ENCODE data around the gene SAP30BP. TPM values are rescaled to one million over a fixed set of nuclear protein-coding genes. Genes with fewer than 3 reads are reported as not detected.

Gene SAP30BP
- total RNA-seq, 2 donors from 2014 or later: 28.5 to 44.6 TPM

DNA sequence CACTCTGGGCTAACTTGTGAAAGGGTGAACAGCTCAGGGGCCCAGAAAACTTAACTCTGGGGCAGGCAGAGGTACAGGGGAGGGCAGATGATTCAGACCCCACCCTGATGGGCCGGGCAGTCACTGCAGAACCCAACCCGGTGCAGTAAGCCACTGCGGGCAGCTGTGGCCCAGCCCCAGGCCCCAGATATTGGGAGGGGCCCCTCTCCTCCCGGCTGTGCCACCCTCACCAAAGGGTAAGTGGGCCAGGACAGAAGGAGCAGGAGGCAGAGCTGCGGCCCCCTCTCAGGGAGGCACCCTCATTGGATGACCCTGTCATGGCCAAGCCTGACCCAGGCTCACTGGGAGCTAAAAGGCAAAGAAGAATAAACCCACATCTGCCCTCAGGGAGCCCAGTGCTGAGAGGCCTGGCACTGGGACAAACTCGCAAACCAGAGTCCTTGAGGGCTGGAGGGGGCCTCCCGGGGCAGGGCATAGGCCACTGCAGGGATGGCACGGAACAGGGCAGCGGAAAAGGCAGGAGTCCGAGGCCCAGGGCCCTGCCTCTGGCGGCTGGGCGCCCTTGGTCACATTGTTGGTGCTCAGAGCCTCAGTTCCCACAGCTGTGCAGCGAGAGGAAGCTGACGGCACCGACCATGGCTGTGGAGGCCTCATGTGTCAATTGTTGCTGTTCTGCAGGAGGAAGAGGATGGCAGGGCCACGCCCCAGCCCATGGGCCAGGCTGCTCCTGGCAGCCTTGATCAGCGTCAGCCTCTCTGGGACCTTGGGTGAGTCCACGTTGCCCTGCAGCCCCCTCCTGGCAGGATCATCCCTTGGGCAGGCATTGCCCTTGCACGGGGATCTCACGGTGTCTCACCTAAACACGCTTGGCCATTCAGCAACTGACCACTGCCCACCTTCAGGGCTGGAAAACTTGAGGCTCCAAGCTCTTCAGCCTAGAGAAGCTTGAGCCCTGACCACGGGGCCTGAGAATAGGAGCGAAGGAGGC, 57.2 kb downstream of the SAP30BP start:
- no peak overlapping the region for H3K4me3 ChIP-seq
- no peaks in the 10 kb centered on the region for H3K9me3 ChIP-seq
- H3K27me3 ChIP-seq: no peaks in the 10 kb centered on the region
- peaks cover 0 to 13% of the 10 kb centered on the region in 2 donors for H3K4me1 ChIP-seq
- H3K36me3 ChIP-seq: no peaks in the 10 kb centered on the region
- H3K27ac ChIP-seq: no peak overlapping the region
- TF ChIP-seq, protein P1, sequence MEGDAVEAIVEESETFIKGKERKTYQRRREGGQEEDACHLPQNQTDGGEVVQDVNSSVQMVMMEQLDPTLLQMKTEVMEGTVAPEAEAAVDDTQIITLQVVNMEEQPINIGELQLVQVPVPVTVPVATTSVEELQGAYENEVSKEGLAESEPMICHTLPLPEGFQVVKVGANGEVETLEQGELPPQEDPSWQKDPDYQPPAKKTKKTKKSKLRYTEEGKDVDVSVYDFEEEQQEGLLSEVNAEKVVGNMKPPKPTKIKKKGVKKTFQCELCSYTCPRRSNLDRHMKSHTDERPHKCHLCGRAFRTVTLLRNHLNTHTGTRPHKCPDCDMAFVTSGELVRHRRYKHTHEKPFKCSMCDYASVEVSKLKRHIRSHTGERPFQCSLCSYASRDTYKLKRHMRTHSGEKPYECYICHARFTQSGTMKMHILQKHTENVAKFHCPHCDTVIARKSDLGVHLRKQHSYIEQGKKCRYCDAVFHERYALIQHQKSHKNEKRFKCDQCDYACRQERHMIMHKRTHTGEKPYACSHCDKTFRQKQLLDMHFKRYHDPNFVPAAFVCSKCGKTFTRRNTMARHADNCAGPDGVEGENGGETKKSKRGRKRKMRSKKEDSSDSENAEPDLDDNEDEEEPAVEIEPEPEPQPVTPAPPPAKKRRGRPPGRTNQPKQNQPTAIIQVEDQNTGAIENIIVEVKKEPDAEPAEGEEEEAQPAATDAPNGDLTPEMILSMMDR (IDR thresholded peaks at IDR 0.05): no peak
- no peak for DNase-seq (ENCODE audit: low spot score)

DNA sequence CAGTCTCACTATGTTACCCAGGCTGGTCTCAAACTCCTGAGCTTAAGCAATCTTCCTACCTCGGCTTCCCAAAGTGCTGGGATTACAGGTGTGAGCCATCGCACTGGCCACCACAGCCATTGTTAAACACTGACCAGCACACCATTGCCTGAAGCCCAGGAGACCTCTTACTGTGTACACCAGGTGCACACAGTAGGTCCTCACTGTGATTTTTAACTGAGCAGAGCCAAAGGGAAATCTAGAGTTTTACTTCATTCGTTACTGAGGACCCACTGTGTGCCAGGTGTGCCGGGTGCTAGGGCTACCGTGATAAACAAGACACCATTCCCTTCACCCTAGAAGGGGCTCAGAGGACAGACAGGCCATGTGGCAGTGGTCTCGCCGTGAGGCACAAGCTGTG, 58.4 kb downstream of the SAP30BP start:
- Histone ChIP-seq H3K4me1 (peaks cover 0 to 13% of the 10 kb centered on the region in 2 donors), H3K27me3 (no peaks in the 10 kb centered on the region), H3K4me3 (no peak overlapping the region), H3K27ac (no peak overlapping the region), H3K9me3 (no peaks in the 10 kb centered on the region), H3K36me3 (no peaks in the 10 kb centered on the region)
- DNase-seq (ENCODE audit: low spot score): no peak
- TF ChIP-seq, protein P1 (IDR thresholded peaks at IDR 0.05): no peak

DNA sequence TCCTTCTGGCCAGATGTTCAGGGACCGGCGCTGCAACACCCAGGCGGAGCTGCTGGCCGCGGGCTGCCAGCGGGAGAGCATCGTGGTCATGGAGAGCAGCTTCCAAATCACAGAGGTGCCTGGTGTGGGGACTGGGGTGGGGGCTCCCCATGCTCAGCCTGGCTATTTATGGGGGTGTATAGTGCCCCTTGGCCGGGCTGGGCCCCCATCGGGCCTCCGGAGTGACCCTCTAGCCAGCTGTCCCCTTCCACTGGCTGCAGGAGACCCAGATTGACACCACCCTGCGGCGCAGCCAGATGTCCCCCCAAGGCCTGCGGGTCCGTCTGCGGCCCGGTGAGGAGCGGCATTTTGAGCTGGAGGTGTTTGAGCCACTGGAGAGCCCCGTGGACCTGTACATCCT, 60.3 kb downstream of the SAP30BP start:
- no peak overlapping the region for H3K27ac ChIP-seq
- H3K4me1 ChIP-seq: no peaks in the 10 kb centered on the region
- no peaks in the 10 kb centered on the region for H3K36me3 ChIP-seq
- no peak for DNase-seq (ENCODE audit: low spot score)
- H3K4me3 ChIP-seq: no peak overlapping the region
- TF ChIP-seq, protein P1 (IDR thresholded peaks at IDR 0.05): no peak
- no peaks in the 10 kb centered on the region for H3K9me3 ChIP-seq
- H3K27me3 ChIP-seq: no peaks in the 10 kb centered on the region

DNA sequence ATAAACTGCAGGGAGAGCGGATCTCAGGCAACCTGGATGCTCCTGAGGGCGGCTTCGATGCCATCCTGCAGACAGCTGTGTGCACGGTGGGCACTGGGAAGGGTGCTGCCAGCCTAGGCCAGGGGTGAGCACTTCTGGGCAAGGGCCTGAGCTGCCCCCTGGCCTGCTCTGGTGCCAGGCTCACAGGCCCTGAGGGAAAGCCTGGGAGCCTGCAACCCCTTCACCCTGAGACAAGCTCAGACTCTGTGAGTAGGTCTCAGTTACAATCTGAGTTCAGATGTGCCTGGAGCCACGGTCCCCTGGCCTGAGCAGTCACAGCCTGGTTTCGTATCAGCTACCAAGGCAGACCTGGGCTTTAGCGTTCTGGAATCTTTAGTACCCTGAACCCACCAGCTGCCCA, 62.2 kb downstream of the SAP30BP start:
- TF ChIP-seq, protein P1 (IDR thresholded peaks at IDR 0.05): no peak
- Histone ChIP-seq H3K4me3 (no peak overlapping the region), H3K4me1 (no peaks in the 10 kb centered on the region), H3K36me3 (no peaks in the 10 kb centered on the region), H3K27ac (no peak overlapping the region), H3K27me3 (no peaks in the 10 kb centered on the region), H3K9me3 (no peaks in the 10 kb centered on the region)
- no peak for DNase-seq (ENCODE audit: low spot score)

DNA sequence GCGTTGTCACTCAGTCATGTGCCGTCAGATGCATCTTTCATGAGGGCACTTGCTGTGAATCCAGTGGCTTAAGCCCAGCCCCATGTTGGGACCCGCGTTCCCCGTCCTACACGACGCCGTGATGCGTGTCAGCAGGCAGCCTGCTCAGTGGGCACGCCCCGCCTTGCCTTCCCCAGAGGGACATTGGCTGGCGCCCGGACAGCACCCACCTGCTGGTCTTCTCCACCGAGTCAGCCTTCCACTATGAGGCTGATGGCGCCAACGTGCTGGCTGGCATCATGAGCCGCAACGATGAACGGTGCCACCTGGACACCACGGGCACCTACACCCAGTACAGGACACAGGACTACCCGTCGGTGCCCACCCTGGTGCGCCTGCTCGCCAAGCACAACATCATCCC, 62.9 kb downstream of the SAP30BP start:
- no peak overlapping the region for H3K4me3 ChIP-seq
- TF ChIP-seq, protein P1 (IDR thresholded peaks at IDR 0.05): no peak
- no peak for DNase-seq (ENCODE audit: low spot score)
- H3K9me3 ChIP-seq: no peaks in the 10 kb centered on the region
- H3K36me3 ChIP-seq: no peaks in the 10 kb centered on the region
- H3K27me3 ChIP-seq: no peaks in the 10 kb centered on the region
- H3K4me1 ChIP-seq: no peaks in the 10 kb centered on the region
- H3K27ac ChIP-seq: no peak overlapping the region
